GM21786 (cell line): Measurements from ENCODE around the gene SESTD1.
"Not testable (repeated sequence)": the region's sequence is repeated elsewhere in the genome, so short reads cannot be mapped to it uniquely, and the experiment has no call there.

Experiments used
- ATAC-seq: cut with Tn5 transposase; IDR thresholded peaks from one replicate; pipeline ENCODE4 v1.9.1; 2021; ENCODE audit not compliant: unreplicated experiment

SESTD1 gene

GRCh38 chr2:179239838-179240237 is 24.8 kb downstream of the SESTD1 start:
- ATAC-seq: no peak

GRCh38 chr2:179239195-179239594 is 25.4 kb downstream of the SESTD1 start:
- peak; percentile 83 for ATAC-seq

- ATAC-seq: no peak
These were observed 26.6 kb downstream of the SESTD1 start for GRCh38 chr2:179238027-179238426.

- ATAC-seq: no peak
These were observed 27.3 kb downstream of the SESTD1 start for GRCh38 chr2:179237209-179237946.

- no peak for ATAC-seq
These were observed 29.0 kb downstream of the SESTD1 start for GRCh38 chr2:179235463-179236108.

- no peak for ATAC-seq
These were observed 29.9 kb downstream of the SESTD1 start for GRCh38 chr2:179234658-179235240.

- ATAC-seq: no peak
These were observed 30.8 kb downstream of the SESTD1 start for GRCh38 chr2:179233626-179234430.

GRCh38 chr2:179233083-179233490 is 31.5 kb downstream of the SESTD1 start:
- ATAC-seq: no peak

GRCh38 chr2:179226961-179227259 is 37.7 kb downstream of the SESTD1 start:
- ATAC-seq: no peak

- ATAC-seq: no peak
These were observed 38.2 kb downstream of the SESTD1 start for GRCh38 chr2:179226203-179226960.

- no peak for ATAC-seq
These were observed 40.3 kb downstream of the SESTD1 start for GRCh38 chr2:179224361-179224760.

GRCh38 chr2:179222076-179222475 is 42.6 kb downstream of the SESTD1 start:
- ATAC-seq: no peak

GRCh38 chr2:179218848-179219594 is 45.6 kb downstream of the SESTD1 start:
- ATAC-seq: peak; percentile 87

GRCh38 chr2:179214671-179215070 is 50.0 kb downstream of the SESTD1 start:
- not testable (repeated sequence) for ATAC-seq

GRCh38 chr2:179211355-179211754 is 53.3 kb downstream of the SESTD1 start:
- no peak for ATAC-seq

GRCh38 chr2:179208277-179208676 is 56.4 kb downstream of the SESTD1 start:
- ATAC-seq: not testable (repeated sequence)

GRCh38 chr2:179207047-179207446 is 57.6 kb downstream of the SESTD1 start:
- ATAC-seq: no peak

GRCh38 chr2:179201869-179202268 is 62.8 kb downstream of the SESTD1 start:
- no peak for ATAC-seq

- ATAC-seq: not testable (repeated sequence)
These were observed 68.6 kb downstream of the SESTD1 start for GRCh38 chr2:179195926-179196590.

GRCh38 chr2:179195141-179195540 is 69.5 kb downstream of the SESTD1 start:
- ATAC-seq: no peak
